H4 (cell line): ENCODE data around the gene KIF1B. TPM values are rescaled to one million over a fixed set of nuclear protein-coding genes. Genes with fewer than 3 reads are reported as not detected.
"Not testable (repeated sequence)": the region's sequence is repeated elsewhere in the genome, so short reads cannot be mapped to it uniquely, and the experiment has no call there.

ENCODE experiments used
- DNase-seq: peaks from one replicate; pipeline ENCODE4 v3.0.0-alpha.2; 2015; ENCODE audit warnings: low spot score
- total RNA-seq: library from RNA; depleted of rRNA; stranded (reverse); fragments of >200 nt; shearing (Covaris generic); gene quantifications from 2 replicates; pipeline ENCODE4 v1.2.3, GENCODE V29; 2014

The KIF1B gene
- total RNA-seq, 1 experiment from 2014 or later = 11.4 TPM

DNA sequence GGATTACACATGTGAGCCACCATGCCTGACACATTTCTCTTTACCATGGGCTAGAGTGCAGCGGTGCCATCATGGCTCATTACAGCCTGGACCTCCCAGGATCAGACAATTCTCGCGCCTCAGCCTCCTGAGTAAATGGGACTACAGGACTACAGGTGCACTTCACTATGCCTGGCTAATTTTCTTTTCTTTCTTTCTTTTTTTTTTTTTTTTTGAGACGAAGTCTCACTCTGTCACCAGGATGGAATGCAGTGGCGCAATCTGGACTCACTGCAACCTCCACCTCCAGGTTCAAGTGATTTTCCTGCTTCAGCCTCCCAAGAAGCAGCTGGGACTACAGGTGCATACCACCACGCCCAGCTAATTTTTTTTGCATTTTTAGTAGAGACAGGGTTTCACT lies 14.8 kb upstream of the KIF1B start:
- peak; percentile 18 for DNase-seq

DNA sequence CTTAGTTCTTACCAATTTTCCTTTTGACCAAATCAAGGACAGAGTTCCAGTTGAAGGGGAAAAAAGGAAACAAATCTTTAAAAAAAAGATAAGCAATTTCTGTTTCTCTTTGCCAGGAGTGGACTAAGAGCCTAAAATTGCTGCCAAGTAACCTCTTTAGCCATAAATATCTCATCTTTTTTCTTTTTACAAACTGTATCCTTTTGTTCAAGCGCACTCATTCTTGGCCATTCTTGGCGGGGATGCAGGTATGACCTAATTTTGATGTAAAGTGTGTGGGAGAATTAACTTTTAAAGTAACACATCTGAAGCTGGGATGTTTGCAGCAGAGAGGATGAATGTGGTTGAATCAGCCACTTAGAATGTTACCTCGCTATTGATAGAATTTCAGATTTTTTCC lies 13.4 kb upstream of the KIF1B start:
- DNase-seq = no peak

DNA sequence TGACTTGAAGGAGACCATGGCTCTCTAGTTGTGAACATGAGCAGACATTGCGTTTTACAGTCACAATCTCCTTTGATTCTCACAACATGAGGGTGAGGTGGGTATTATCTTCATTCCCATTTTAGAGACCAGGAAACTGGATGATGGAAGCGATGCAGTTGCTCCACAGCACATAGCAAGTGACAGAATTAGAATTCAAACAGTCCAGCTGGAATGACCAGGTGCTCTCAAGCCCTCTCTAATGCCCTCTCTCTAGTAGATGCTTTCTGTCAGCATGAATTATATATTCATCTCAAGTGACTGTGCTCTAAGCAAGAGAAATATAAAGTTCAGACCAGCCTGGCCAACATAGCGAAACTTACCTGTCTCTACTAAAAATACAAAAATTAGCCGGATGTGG lies 9.8 kb upstream of the KIF1B start:
- no peak for DNase-seq

DNA sequence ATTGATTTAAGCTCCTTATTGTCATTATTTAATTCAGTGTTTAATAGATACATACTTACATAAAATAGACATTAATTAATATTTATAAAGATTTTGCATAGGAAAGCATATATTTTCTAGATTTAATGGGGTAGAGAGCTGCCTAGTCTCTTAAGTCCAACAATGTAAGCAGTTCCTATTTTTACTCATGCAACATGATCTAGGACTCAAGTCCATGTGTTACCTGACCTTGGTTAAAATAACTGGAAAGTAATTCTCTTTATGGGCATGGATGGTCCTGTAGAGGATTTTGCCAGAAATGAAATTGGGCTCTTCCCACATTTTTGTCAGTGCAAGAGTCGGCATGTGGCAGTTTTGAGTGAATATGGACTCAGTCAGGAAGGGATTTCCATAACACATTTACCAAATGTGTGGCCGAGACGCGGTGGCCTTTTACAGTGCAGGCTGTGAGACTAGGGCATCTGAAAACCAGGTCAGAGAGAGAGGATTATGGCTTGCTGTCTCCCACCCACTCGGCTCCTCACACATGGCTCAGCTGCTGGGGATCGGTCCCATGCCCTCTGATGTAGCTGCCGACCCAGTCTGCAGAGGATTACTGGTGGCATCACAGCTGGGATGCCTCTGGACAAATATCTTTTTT lies 6.2 kb upstream of the KIF1B start:
- no peak for DNase-seq

DNA sequence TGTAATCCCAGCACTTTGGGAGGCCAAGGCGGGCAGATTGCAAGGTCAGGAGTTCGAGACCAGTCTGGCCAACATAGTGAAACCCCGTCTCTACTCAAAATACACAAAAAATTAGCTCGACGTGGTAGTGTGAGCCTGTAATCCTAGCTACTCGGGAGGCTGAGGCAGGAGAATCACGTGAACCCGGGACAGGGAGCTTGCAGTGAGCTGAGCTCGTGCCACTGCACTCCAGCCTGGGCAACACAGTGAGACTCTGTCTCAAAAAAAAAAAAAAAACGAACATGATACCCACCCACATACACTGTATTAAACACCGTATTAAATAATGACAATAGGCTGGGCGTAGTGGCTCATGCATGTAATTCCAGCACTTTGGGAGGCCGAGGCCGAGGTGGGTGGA lies 5.2 kb upstream of the KIF1B start:
- DNase-seq = not testable (repeated sequence)

DNA sequence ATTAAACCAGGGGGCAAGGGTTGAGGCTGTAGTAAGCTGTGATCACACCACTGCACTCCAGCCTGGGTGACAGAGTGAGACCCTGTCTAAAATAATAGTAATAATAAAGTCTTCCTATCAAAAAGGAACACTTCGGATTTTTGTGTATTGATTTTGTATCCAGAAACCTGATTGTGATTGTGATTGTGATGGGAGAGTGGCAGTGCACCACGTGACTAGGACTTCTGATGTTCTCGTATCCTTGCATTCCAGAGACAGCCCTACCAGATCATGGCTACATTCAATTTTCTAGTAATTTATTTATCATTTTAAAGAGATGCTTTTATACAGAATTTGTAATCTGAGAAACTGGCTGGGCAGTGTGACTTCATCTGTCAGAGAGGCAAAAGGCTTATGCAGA lies 2.6 kb upstream of the KIF1B start:
- no peak for DNase-seq

DNA sequence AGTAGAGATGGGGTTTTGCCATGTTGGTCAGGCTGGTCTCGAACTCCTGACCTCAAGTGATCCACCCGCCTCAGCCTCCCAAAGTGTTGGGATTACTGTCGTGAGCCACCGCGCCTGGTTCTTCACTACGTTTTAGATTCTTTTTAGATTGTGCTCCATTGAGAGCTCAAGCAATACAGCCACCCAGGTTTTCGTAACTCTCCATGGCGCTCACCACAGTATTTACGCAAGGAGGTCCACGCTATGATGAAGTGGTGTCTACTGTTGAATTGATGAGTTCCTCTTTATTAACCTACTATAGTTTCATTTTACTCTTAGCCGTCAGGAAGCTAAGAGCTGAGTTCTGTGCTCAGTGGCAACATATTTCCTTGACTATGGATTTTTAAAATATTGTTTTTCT lies 1.8 kb upstream of the KIF1B start:
- no peak for DNase-seq

DNA sequence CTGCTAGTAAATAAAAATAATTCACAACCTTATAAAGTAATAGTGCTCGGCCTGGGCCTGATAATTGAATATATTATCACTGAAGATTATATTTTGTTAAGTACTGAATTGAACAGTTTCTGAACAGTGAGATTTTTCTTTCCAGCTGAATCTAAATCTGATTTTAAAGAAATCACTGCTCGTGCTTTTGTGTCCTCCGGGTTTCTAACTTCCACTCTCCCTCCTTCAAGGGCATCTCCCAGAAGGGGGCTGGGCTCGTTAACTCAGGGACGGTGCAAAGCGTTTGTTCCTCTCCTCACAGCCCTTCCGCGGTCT lies 823 bp upstream of the KIF1B start:
- no peak for DNase-seq

DNA sequence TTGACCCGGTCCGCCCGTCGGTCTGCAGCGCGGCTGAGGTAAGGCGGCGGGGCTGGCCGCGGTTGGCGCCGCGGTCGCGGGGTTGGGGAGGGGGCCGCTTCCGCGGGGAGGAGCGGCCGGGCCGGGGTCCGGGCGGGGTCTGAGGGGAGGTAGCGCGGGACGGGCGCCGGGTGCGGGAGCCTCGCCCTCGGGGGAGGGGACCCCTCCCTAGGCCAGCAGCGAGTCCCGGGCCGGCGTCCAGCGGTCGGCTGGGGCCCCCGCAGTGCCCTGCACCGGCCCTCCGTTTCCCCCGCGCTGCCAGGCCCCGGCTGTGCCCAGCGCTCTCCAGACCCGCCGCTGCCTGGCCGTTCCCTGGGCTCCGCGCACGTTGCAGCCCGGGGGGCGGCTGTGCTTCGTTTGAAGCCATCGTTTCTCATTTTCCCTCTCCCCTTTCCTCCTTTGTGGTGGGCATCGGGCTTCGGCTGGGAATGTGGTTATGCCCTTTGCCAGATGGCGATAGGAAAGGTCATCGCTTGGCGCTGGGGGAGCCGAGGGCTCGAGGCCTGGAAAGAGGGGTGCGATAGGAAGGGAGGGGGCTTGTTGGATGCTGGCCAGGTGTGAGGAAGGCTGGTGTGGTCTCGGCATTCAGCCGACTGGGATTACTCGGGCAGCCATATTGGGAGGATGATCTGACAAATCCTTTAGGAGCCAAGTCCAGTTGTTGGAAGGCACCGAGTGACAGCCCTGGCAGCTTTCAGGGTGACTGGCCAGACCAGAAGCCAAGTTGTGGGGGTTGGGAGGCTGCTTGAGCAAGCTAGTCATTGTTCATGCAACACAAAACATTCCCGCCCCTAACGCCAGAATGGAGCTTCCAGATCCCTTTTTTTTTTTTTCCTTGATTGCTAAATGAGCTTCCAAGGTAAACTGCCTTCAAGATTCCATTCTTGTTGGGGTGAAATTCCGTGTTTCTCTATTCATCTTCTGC lies 753 bp downstream of the KIF1B start:
- peak; percentile 77 for DNase-seq

DNA sequence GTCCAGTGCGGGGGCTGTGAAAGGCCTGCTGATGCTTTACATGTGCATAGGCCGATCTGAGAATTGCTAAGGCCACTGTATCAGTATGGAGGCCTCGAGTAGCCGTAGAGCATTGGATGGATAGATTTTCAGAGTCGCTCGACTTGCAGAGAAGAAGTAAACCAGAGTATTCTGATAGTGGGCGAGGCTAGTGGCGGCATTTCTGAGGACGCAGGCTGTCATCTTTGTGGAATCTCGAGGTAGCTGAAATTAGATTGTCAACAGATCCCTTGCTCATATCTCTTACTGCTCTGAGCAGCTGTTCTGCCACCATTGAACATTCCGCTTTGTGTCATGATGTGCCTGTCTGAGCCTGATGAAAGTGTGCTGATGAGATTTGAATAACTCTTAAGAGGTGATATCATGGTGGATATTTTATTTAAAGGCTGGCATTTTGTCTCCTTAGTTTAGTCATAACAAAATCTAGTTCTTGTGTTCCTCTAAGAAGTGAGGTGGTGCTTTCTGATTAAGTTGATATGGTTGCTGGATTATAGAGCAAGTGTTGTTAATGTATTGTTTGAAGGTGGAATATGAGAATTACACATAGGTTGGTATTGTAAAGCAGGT lies 1.5 kb downstream of the KIF1B start:
- no peak for DNase-seq

DNA sequence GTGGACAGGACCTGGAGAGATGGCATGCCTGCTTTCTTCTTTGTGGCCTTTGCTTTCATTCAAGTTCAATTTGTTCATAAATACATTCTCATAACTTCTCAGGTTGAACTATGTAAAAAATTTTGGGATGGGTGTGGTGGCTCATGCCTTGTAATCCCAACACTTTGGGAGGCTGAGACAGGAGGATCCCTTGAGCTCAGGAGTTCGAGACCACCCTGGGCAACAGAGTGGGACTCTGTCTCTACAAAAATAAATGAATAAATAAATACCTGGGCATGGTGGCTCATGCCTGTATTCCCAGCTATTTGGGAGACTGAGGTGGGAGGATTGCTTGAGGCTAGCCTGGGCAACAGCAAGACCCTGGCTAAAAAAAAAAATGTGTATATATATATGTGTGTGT lies 2.1 kb downstream of the KIF1B start:
- no peak for DNase-seq

DNA sequence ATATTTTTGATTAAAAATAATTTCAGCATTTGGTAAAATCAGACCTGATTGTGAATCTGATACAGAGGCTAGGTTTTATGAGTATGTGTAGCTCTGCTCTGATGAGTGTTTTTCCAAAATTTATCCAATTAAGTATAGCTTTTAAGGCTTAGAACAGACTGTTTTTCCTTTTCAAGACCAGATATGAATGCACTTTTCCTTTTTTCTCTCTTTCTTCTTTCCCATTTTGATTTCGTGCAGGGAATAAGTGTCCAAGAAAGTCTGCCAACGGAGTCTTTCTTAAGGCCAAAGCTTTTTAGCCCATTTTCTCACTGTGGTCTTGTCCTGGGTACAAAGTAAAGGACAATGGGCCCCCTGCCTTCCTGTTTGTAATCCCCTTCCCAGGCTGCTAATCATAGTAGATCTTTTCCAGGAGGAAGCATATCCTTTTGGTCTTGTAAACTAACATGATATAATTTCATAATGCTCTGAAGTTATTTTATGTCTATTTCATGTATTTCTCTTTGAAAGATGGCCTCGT lies 2.9 kb downstream of the KIF1B start:
- DNase-seq = no peak

DNA sequence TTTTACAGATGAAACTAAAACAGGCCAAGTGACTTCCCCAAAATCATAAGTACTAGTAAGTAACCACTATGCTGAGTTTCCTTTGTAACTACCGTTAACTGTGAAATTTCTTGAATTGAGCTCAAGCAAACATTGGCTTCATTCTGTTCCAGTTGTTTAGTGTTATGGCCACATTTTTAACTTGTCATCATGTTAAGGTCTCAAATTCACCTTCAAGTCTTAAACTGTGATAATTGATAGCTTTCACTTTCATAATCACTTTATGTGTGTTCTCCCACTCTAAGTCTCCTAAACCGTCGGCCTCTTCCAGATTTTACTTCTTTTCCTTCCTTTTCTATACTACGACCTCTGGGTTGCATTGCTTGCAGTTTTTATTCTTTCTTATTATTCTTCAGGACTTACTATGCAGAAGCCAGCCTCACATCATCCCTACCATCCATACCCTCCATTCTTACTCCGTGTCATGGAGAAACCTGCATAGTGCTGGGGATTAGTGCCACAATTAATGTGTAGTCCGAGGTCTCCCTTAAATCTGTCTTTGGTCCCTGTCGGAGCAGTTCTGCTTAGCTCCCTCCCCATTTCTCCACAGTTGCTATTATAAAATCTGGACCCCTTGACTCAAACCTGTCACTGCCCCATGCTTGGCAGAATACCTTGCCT lies 5.8 kb downstream of the KIF1B start:
- DNase-seq = no peak

DNA sequence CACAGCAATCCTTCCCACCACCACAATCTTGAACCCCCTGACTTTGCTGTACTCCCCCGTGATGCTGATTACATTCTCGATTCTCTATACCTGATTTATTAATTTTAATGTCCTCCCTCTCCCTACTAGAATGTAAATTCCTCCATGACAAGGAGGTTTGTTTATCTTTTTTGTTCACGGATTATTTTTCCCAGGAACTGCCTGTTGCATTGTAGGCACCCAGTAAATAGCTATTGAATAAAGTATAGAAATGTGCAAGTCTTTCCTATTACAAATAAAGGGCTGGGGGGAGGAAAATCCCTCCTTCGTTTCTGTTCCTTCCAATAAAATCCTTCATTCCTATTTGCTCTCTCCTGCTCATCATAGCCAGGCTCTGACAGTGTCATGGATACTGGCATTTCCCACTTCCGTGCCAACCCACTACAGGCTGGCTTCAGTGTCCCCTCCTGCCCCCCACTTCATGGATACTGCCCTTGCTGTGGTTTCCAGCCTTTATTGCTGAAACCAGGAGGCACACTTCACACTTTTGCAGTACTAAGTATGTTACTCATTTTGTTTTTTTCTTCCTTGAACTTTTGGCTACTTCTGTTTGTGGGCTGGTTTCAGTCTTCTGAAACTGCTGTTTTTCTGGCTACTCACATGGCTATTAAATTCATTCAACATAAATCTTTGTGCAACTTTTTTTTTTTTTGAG lies 7.5 kb downstream of the KIF1B start:
- peak; percentile 43 for DNase-seq

DNA sequence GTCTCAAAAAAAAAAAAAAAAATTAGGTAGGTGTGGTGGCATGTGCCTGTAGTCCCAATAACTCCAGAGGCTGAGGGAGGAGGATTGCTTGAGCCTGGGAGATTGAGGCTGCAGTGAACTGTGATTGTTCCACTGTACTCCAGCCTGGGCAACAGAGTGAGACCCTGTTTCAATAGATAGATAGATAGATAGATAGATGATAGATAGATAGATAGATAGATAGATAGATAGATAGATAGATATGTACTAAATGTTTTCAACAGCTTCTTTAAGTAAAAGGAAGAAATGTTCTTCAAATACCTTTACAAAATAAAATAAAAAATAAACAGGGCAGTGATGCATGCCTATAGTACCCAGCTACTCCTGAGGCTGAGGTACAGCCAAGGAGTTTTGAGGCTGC lies 9.8 kb downstream of the KIF1B start:
- no peak for DNase-seq

DNA sequence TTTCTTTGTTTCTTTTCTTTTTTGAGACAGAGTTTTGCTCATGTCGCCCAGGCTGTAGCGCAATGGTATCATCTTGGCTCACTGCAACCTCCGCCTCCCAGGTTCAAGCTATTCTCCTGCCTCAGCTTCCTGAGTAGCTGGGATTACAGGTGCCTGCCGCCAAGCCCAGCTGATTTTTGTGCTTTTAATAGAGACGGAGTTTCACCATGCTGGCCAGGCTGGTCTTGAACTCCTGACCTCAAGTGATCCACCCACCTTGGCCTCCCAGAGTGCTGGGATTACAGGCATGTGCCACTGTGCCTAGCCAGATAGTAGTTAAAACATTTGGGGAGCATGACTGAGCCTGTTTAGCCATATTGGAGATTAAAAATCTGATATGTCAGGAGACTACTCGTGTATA lies 10.3 kb downstream of the KIF1B start:
- DNase-seq = not testable (repeated sequence)

DNA sequence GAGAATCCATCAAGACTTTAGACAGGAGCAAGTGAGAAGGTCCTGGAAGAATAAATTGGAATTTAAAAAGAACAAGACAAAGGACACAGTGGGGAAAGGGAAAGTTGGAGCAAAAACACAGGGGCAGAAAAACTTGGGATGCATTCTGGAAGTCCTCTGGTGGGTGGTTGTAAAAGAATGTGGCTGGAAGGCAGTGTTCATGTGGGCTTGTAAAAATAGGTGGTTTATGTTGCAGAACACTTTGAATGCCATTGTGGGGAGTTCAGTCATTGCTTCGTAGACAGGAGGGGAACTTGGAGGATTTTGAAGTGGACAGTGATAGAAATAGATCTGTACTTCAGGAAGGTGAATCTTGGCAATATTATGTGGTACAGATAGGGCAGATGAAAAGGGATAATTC lies 15.2 kb downstream of the KIF1B start:
- DNase-seq = no peak

DNA sequence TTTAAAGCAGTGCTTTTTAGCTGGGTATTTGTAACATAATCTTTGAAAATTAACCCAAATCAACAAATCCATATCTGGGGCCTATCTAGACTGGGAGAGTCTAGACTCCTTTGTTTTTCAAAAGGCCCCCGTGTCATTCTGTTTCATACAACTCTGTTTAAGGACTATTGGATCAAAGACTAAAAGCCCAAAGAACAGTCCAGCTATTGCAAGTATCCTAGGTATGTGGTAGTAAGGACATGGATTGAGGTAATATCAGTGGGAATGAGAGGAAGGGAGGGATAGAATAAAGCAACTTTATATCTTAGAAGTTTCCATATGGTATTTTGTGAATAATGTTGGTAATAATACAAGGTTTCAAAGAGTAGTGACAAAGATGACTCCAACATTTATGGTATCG lies 18.2 kb downstream of the KIF1B start:
- DNase-seq = no peak

DNA sequence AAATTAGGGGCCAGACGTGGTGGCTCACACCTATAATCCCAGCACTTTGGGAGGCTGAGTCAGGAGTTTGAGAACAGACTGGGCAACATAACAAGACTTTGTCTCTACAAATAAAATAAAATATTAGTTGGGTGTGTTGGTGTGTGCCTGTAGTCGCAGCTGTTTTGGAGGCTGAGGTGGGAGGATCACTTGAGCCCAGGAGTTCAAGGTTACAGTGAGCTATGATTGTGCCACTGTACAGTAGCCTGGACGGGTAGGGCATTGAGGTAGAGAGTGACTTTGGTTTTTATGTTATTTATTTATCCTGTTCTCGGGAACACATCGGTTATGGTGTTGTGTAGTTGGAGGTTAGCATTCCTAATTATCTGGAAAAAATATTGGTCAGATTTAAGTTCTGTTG lies 19.5 kb downstream of the KIF1B start:
- DNase-seq = no peak

DNA sequence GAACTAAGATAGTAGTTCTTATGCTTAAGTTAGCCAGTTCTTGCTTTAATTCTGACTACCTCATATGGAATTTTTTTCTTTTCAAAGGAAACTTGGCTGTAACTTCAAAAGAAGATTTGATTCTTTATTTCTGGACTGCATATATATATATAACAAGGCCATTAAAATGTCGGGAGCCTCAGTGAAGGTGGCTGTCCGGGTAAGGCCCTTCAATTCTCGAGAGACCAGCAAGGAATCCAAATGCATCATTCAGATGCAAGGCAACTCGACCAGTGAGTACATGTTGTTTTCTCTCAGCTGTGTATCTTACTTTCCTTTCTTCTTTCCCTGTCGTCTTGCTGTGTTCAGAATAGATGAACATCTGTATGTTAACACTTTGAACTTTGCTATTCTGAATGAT lies 21.8 kb downstream of the KIF1B start:
- DNase-seq = no peak

DNA sequence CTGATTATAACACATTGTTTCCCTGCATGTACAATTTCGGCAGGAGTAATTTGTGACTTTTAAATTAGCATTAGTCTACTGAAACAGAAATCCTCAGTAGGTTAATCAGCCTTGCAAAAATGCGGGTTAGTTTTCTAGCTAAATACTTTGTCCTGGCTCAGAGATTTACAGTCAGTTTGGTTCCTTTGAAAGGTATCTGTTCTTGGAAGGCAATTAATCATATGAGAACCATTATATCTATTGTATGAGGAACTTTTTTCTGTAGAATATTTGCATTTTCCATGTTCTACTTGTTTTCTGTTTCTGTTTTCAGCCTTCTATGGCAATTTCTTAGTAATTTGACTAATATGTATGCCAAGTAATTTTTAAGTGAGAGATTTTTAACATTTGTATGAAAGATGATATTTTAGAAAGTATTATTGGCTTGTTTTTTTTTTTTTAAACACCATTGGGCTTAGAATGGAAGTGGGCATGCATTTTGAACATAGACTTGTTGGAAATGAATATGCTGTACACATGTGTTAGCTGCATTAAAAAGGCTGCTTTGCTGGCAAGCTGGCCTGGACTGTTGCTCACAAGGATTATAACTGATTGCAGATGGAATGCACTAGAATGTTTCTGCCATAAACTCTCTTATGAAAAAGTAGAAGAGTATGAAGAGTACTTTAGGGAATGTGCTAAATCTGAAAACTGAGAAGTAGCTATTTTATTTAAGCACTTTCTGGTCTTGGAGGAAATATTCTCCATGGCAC lies 26.2 kb downstream of the KIF1B start:
- no peak for DNase-seq
